Endothelial cell (in vitro differentiated cells): Measurements from ENCODE around the gene ADGRG6. TPM values are rescaled to one million over a fixed set of nuclear protein-coding genes. Genes with fewer than 3 reads are reported as not detected.

Experiments used
- DNase-seq: peaks from one replicate; pipeline ENCODE4 v3.0.0; 2021; ENCODE audit warnings: low spot score
- H3K27ac Mint-ChIP-seq: one replicate; pipeline ENCODE4 v1.8.0; 2021; ENCODE audit warnings: mixed read lengths, inconsistent platforms; ENCODE audit not compliant: unreplicated experiment
- H3K27me3 Mint-ChIP-seq: one replicate; pipeline ENCODE4 v1.8.0; 2021; ENCODE audit warnings: mild to moderate bottlenecking, moderate library complexity, mixed read lengths, inconsistent platforms; ENCODE audit not compliant: unreplicated experiment
- H3K36me3 Mint-ChIP-seq: one replicate; pipeline ENCODE4 v1.8.0; 2021; ENCODE audit warnings: mild to moderate bottlenecking, low read depth, mixed read lengths, inconsistent platforms; ENCODE audit not compliant: unreplicated experiment
- H3K4me1 Mint-ChIP-seq: one replicate; pipeline ENCODE4 v1.8.0; 2021; ENCODE audit warnings: mild to moderate bottlenecking, mixed read lengths, inconsistent platforms; ENCODE audit not compliant: unreplicated experiment
- H3K4me3 Mint-ChIP-seq: one replicate; pipeline ENCODE4 v1.8.0; 2021; ENCODE audit warnings: mild to moderate bottlenecking, mixed read lengths, inconsistent platforms; ENCODE audit not compliant: unreplicated experiment
- H3K9me3 Mint-ChIP-seq: one replicate; pipeline ENCODE4 v1.8.0; 2021; ENCODE audit warnings: mixed read lengths, inconsistent platforms; ENCODE audit not compliant: unreplicated experiment
- total RNA-seq: library from RNA; stranded (reverse); fragmentation: NEBNext Ultra II Directional; extraction: Animal tissue kit (Norgen Biotek cat#: 25700); gene quantifications from one replicate; pipeline ENCODE4 v1.2.1, GENCODE V29; 2021; ENCODE audit not compliant: unreplicated experiment
- TF ChIP-seq, protein P1 (sequence below): fragments of 200-600 bp; sonication (generic); IDR thresholded peaks from one replicate; pipeline ENCODE4 v1.5.0; 2021; ENCODE audit warnings: antibody characterized with exemption; ENCODE audit not compliant: unreplicated experiment

ADGRG6 gene
- total RNA-seq, 1 donor from 2014 or later, result 8.8 TPM

GRCh38 chr6:142306736-142307135, 4.9 kb downstream of the ADGRG6 start:
- no peak overlapping the region for H3K4me3 Mint-ChIP-seq

GRCh38 chr6:142307963-142308748, 6.3 kb downstream of the ADGRG6 start:
- H3K4me3 Mint-ChIP-seq, result no peak overlapping the region
- peaks cover 2% of the 10 kb centered on the region for H3K27me3 Mint-ChIP-seq
- no peak overlapping the region for H3K27ac Mint-ChIP-seq
- TF ChIP-seq, protein P1, sequence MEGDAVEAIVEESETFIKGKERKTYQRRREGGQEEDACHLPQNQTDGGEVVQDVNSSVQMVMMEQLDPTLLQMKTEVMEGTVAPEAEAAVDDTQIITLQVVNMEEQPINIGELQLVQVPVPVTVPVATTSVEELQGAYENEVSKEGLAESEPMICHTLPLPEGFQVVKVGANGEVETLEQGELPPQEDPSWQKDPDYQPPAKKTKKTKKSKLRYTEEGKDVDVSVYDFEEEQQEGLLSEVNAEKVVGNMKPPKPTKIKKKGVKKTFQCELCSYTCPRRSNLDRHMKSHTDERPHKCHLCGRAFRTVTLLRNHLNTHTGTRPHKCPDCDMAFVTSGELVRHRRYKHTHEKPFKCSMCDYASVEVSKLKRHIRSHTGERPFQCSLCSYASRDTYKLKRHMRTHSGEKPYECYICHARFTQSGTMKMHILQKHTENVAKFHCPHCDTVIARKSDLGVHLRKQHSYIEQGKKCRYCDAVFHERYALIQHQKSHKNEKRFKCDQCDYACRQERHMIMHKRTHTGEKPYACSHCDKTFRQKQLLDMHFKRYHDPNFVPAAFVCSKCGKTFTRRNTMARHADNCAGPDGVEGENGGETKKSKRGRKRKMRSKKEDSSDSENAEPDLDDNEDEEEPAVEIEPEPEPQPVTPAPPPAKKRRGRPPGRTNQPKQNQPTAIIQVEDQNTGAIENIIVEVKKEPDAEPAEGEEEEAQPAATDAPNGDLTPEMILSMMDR, result no peak
- no peaks in the 10 kb centered on the region for H3K4me1 Mint-ChIP-seq
- H3K36me3 Mint-ChIP-seq, result no peaks in the 10 kb centered on the region
- no peak for DNase-seq
- no peaks in the 10 kb centered on the region for H3K9me3 Mint-ChIP-seq

More at GRCh38 chr6:142306736-142307135, 4.9 kb downstream of the ADGRG6 start:
- H3K36me3 Mint-ChIP-seq, result no peaks in the 10 kb centered on the region
- peaks cover 11% of the 10 kb centered on the region for H3K27me3 Mint-ChIP-seq
- no peaks in the 10 kb centered on the region for H3K9me3 Mint-ChIP-seq
- no peak overlapping the region for H3K27ac Mint-ChIP-seq
- DNase-seq, result no peak
- TF ChIP-seq, protein P1, result no peak
- no peaks in the 10 kb centered on the region for H3K4me1 Mint-ChIP-seq

DNA sequence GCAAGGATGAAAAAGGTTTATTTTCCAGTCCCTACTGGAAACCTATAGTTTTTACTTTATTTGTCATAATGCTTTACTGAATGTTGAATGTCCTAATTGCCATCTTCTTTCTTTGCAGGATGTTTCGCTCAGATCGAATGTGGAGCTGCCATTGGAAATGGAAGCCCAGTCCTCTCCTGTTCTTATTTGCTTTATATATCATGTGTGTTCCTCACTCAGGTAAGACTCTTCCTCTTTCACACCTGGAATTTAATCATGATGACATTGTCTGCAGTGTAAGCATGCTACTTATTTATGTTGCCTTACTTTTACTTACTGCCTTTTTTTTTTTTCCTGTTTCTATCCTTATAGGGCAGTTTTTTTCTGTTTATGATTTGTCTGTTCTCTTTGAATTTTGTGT, 7.6 kb downstream of the ADGRG6 start:
- H3K9me3 Mint-ChIP-seq, result no peaks in the 10 kb centered on the region
- H3K27me3 Mint-ChIP-seq, result peaks cover 1% of the 10 kb centered on the region
- H3K36me3 Mint-ChIP-seq, result no peaks in the 10 kb centered on the region
- no peak for DNase-seq
- no peak overlapping the region for H3K27ac Mint-ChIP-seq
- TF ChIP-seq, protein P1, result no peak
- H3K4me3 Mint-ChIP-seq, result no peak overlapping the region
- H3K4me1 Mint-ChIP-seq, result no peaks in the 10 kb centered on the region

DNA sequence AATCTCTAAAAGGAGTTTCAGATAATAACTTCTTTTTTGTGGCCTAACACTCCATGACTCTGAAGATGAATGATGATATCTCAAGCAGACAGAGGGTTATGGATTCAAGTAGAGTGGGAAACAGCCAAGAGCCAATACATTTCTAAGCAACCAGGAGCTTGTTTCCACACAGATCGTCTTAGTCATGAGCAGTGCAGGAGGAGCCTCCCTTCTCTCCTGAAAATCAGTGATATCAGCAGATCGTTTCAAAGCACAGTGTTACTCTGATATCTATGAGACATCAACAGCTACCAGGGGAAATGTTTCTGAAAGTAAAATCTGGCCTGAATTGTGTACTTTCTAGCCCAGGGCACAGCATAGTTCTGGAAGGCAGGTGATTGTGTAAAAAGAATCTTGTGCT, 11.5 kb downstream of the ADGRG6 start:
- DNase-seq, result no peak
- Mint-ChIP-seq H3K4me1 (no peaks in the 10 kb centered on the region), H3K4me3 (no peak overlapping the region), H3K27ac (no peak overlapping the region), H3K36me3 (no peaks in the 10 kb centered on the region), H3K27me3 (peaks cover 1% of the 10 kb centered on the region), H3K9me3 (no peaks in the 10 kb centered on the region)
- TF ChIP-seq, protein P1, result no peak

GRCh38 chr6:142316791-142317368, 15.1 kb downstream of the ADGRG6 start:
- TF ChIP-seq, protein P1, result no peak
- Mint-ChIP-seq H3K9me3 (no peaks in the 10 kb centered on the region), H3K27ac (no peak overlapping the region), H3K4me1 (no peaks in the 10 kb centered on the region), H3K27me3 (no peaks in the 10 kb centered on the region), H3K4me3 (no peak overlapping the region), H3K36me3 (no peaks in the 10 kb centered on the region)
- no peak for DNase-seq
